HCT116 (cell line): ENCODE results near the gene PCYT1B. TPM values are rescaled to one million over a fixed set of nuclear protein-coding genes. Genes with fewer than 3 reads are reported as not detected.

ENCODE experiments used
- ATAC-seq: fragments of 200-7000 bp; cut with Tn5 transposase; 2 replicates; pipeline ENCODE4 v1.9.1; 2020; ENCODE audit warnings: mild to moderate bottlenecking, moderate library complexity
- BruUV-seq: library from RNA; stranded (reverse); fragments of 400-500 nt; replicated peaks from 2 replicates; lab custom pipeline; 2021; lab: Mats Ljungman, UMichigan
- CTCF ChIA-PET: fragments of 300-600 bp; sonication (Branson Sonifier 250); formaldehyde crosslinking; loops from one replicate; lab custom pipeline; 2021; ENCODE audit warnings: antibody characterized with exemption; lab: Charles Lee
- POLR2A ChIA-PET: fragments of 300-600, 350-600 bp; sonication (Branson Sonifier 250); formaldehyde crosslinking; loops from one replicate; lab custom pipeline; 2021; ENCODE audit warnings: antibody characterized with exemption; lab: Charles Lee
- RAD21 ChIA-PET, 2 experiments: fragments of 300-600 bp; sonication (Branson Sonifier 250); formaldehyde crosslinking; loops; one replicate each; lab custom pipeline; 2023; ENCODE audit warnings: low total read pairs in 2 of 2; ENCODE audit not compliant: uncharacterized antibody in 2 of 2, unreplicated experiment in 2 of 2, low non-redundant PET in 1 of 2; lab: Charles Lee
- DNase-seq: peaks from one replicate; pipeline ENCODE4 v3.0.0-alpha.2; 2010; ENCODE audit warnings: low read depth, low spot score
- H2AFZ ChIP-seq: fragments of 200-600 bp; shearing (Covaris generic), sonication (generic); 2 replicates; pipeline ENCODE4 v1.6.1; 2017; ENCODE audit warnings: low read depth, mixed run types, mixed read lengths, antibody characterized with exemption, low read length; ENCODE audit not compliant: poor library complexity, severe bottlenecking
- H3K27ac ChIP-seq: 2 replicates; pipeline ENCODE4 v1.5.1; 2012; ENCODE audit warnings: low read depth, low read length
- H3K27me3 ChIP-seq: fragments of 200-600 bp; sonication (generic); 2 replicates; pipeline ENCODE4 v1.6.1; 2016; ENCODE audit warnings: mixed run types, low read length, mixed read lengths; ENCODE audit not compliant: insufficient read depth
- H3K36me3 ChIP-seq, 2 experiments: fragments of 200-500 bp in 1 of 2; fragments of 200-600 bp in 1 of 2; sonication (Bioruptor generic) in 1 of 2; sonication (generic) in 1 of 2; 2 replicates each; pipeline versions ENCODE4 v1.5.1 to v1.6.1; 2014 to 2016; ENCODE audit warnings: low read length in 2 of 2, inconsistent platforms in 1 of 2, mixed read lengths in 1 of 2, mixed run types in 1 of 2; ENCODE audit not compliant: insufficient read depth in 2 of 2, control insufficient read depth in 1 of 2
- H3K4me1 ChIP-seq, 2 experiments: fragments of 200-600 bp in 1 of 2; sonication (generic) in 1 of 2; 2 replicates each; pipeline versions ENCODE4 v1.5.1 to v1.6.1; 2012 to 2017; ENCODE audit warnings: low read length in 2 of 2, inconsistent platforms in 1 of 2, mild to moderate bottlenecking in 1 of 2, mixed read lengths in 1 of 2, mixed run types in 1 of 2, moderate library complexity in 1 of 2; ENCODE audit not compliant: insufficient read depth in 2 of 2, control insufficient read depth in 1 of 2
- H3K4me2 ChIP-seq: fragments of 200-600 bp; sonication (generic); 2 replicates; pipeline ENCODE4 v1.6.1; 2017; ENCODE audit warnings: mixed run types, low read length, mixed read lengths
- H3K4me3 ChIP-seq, 2 experiments: fragments of 200-600 bp in 1 of 2; sonication (generic) in 1 of 2; replicated peaks in 1 of 2; 2 replicates each; pipeline ENCODE4 v1.5.1; 2011 to 2016; ENCODE audit warnings: low read length in 2 of 2, control low read depth in 1 of 2, low read depth in 1 of 2, mild to moderate bottlenecking in 1 of 2, mixed read lengths in 1 of 2, mixed run types in 1 of 2
- H3K79me2 ChIP-seq: fragments of 200-600 bp; sonication (generic); 2 replicates; pipeline ENCODE4 v1.6.1; 2017; ENCODE audit warnings: mild to moderate bottlenecking, mixed run types, low read length, moderate library complexity, mixed read lengths; ENCODE audit not compliant: insufficient read depth
- H3K9ac ChIP-seq: fragments of 200-600 bp; sonication (generic); 2 replicates; pipeline ENCODE4 v1.6.1; 2016; ENCODE audit warnings: low read length, mixed read lengths
- H3K9me2 ChIP-seq: fragments of 200-600 bp; sonication (generic), shearing (Covaris generic); 2 replicates; pipeline ENCODE4 v1.6.1; 2017; ENCODE audit warnings: mixed run types, mild to moderate bottlenecking, moderate library complexity; ENCODE audit not compliant: insufficient read depth
- H3K9me3 ChIP-seq, 2 experiments: fragments of 200-500 bp in 1 of 2; fragments of 200-600 bp in 1 of 2; sonication (Bioruptor generic) in 1 of 2; sonication (generic) in 1 of 2; 2 replicates each; pipeline ENCODE4 v1.6.1; 2014 to 2017; ENCODE audit warnings: low read length in 2 of 2, mixed read lengths in 2 of 2, inconsistent platforms in 1 of 2, low read depth in 1 of 2, mild to moderate bottlenecking in 1 of 2, mixed run types in 1 of 2, moderate library complexity in 1 of 2; ENCODE audit not compliant: control insufficient read depth in 1 of 2, insufficient read depth in 1 of 2
- H4K20me1 ChIP-seq: fragments of 200-600 bp; sonication (generic), shearing (Covaris generic); 2 replicates; pipeline ENCODE4 v1.6.1; 2017; ENCODE audit warnings: mixed run types, mild to moderate bottlenecking, moderate library complexity; ENCODE audit not compliant: insufficient read depth
- CBX3 ChIP-seq: IDR thresholded peaks from 2 replicates; pipeline ENCODE4 v1.6.1; 2012; ENCODE audit warnings: low read depth
- CEBPB ChIP-seq: IDR thresholded peaks from 2 replicates; pipeline ENCODE4 v1.6.1; 2012; ENCODE audit warnings: low read depth
- ELF1 ChIP-seq: IDR thresholded peaks from 2 replicates; pipeline ENCODE4 v1.6.1; 2012; ENCODE audit warnings: low read depth, borderline replicate concordance
- EZH2phosphoT487 ChIP-seq: fragments of 200-600 bp; IDR thresholded peaks from 2 replicates; pipeline ENCODE4 v1.6.1; 2018; ENCODE audit warnings: antibody characterized with exemption, borderline replicate concordance
- FOSL1 ChIP-seq: IDR thresholded peaks from 2 replicates; pipeline ENCODE4 v1.6.1; 2012; ENCODE audit warnings: low read depth
- JUND ChIP-seq: IDR thresholded peaks from 2 replicates; pipeline ENCODE4 v1.6.1; 2012
- POLR2AphosphoS5 ChIP-seq: IDR thresholded peaks from 2 replicates; pipeline ENCODE4 v1.6.1; 2011; ENCODE audit warnings: mild to moderate bottlenecking, low read depth, low read length, moderate library complexity
- RAD21 ChIP-seq: IDR thresholded peaks from 2 replicates; pipeline ENCODE4 v1.6.1; 2012; ENCODE audit warnings: low read depth, mild to moderate bottlenecking
- SIN3A ChIP-seq: IDR thresholded peaks from 2 replicates; pipeline ENCODE4 v1.6.1; 2012; ENCODE audit warnings: low read depth
- SRF ChIP-seq: IDR thresholded peaks from 2 replicates; pipeline ENCODE4 v1.6.1; 2012; ENCODE audit warnings: low read depth
- TCF7L2 ChIP-seq: IDR thresholded peaks from 2 replicates; pipeline ENCODE4 v1.7.0; 2011; ENCODE audit warnings: borderline replicate concordance, inconsistent platforms; ENCODE audit not compliant: insufficient read depth, insufficient read length; ENCODE audit errors: extremely low read depth
- YY1 ChIP-seq: IDR thresholded peaks from 2 replicates; pipeline ENCODE4 v1.6.1; 2011; ENCODE audit warnings: low read length, low read depth, moderate library complexity, mild to moderate bottlenecking; ENCODE audit not compliant: insufficient replicate concordance; ENCODE audit errors: extremely low read depth
- ZFX ChIP-seq: fragments of 450-650 bp; IDR thresholded peaks from 2 replicates; pipeline ENCODE4 v1.6.1; 2017
- intact Hi-C: fragments of 100-400 bp; cut with micrococcal nuclease; formaldehyde crosslinking; loops from 2 replicates; pipeline ENCODE4 v1.10.0; 2022
- total RNA-seq: library from RNA; stranded (reverse); gene quantifications from one replicate; pipeline ENCODE4 v1.2.1, GENCODE V29; 2021; ENCODE audit not compliant: unreplicated experiment
- TF ChIP-seq, protein P1 (sequence below): IDR thresholded peaks from 2 replicates; pipeline ENCODE4 v1.6.1; 2012
- TF ChIP-seq, protein P2 (sequence below): IDR thresholded peaks from 2 replicates; pipeline ENCODE4 v1.6.1; 2011; ENCODE audit warnings: mild to moderate bottlenecking, low read length, moderate library complexity; ENCODE audit not compliant: insufficient replicate concordance; ENCODE audit errors: extremely low read depth
- TF ChIP-seq, protein P3 (sequence below): IDR thresholded peaks from 2 replicates; pipeline ENCODE4 v1.6.1; 2012
- TF ChIP-seq, protein P4 (sequence below), 3 experiments: fragments of 200-600 bp in 1 of 3; sonication (generic) in 1 of 3; IDR thresholded peaks in 2 of 3; conservative IDR thresholded peaks in 1 of 3; 2 replicates each; pipeline ENCODE4 v1.5.1; 2012 to 2017; ENCODE audit warnings: low read depth in 2 of 3, low read length in 2 of 3, antibody characterized with exemption in 1 of 3, borderline replicate concordance in 1 of 3, control low read depth in 1 of 3, mild to moderate bottlenecking in 1 of 3, mixed read lengths in 1 of 3, mixed run types in 1 of 3, moderate library complexity in 1 of 3; ENCODE audit not compliant: insufficient read depth in 1 of 3

Gene PCYT1B
- total RNA-seq, 1 experiment from 2014 or later: not detected

DNA sequence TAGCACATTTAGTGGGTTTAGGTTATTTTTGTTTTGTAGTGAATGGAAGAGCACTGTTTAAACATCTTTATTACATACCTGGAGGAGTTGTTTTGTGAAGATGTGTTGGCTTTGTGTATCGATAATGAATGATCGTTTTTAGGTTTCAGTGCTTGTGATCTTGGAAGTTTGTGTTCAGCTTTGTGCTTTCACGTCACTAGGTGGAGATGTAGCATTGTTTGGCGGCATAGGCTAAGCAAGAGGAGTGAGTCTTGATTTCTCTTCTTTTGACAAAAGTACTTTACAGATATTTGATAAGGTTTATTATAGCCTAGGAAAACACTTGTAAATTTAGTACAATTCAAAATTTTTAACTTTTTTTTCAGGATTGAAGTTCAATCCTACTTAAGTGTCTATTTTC, 131.7 kb downstream of the PCYT1B start:
- Histone ChIP-seq H3K9me2 (no peaks in the 10 kb centered on the region), H3K27me3 (no peaks in the 10 kb centered on the region), H3K9me3 (no peaks in the 10 kb centered on the region), H3K36me3 (no peaks in the 10 kb centered on the region; a peak in 1 of 4 replicates), H3K4me2 (no peak overlapping the region), H3K4me1 (no peaks in the 10 kb centered on the region), H3K4me3 (no peak overlapping the region), H3K9ac (no peak overlapping the region), H4K20me1 (no peaks in the 10 kb centered on the region; the same call in 1 of the 2 replicates), H3K27ac (no peak overlapping the region), H2AFZ (no peak overlapping the region), H3K79me2 (no peaks in the 10 kb centered on the region)
- no peak for ATAC-seq
- TF ChIP-seq CEBPB: no peak
- TF ChIP-seq RAD21: peak; percentile 16; the same call in 1 of the 2 replicates
- intact Hi-C loops: loop anchor here (10.0 kb wide), 1 partner anchor 629 kb away; no protein-coding TSS in a partner anchor
- no TSS peak for BruUV-seq
- CTCF ChIA-PET: no interaction called here
- DNase-seq: no peak
- RAD21 ChIA-PET: no interaction called here
- POLR2A ChIA-PET: no interaction called here

DNA sequence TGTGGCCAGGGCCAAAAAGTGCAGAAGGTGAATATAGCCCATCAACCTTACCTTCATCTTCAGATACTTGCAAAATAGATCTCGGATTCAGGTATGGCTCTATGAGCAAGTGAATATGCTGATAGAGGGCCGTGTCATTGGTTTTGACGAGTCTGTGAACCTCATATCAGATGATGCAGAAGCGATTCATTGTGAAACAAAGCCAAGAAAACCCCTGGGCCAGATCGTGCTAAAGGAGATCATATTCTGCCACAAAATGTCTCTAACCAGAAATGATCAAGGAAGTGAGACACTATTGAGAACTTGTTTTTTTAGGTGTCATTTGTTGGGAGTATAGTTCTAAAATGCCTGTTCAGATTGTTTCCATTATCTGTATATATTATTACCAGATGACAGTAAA, 133.7 kb downstream of the PCYT1B start:
- ChIA-PET CTCF (no interaction called here), RAD21 (no interaction called here), POLR2A (no interaction called here)
- Histone ChIP-seq H3K9me3 (no peaks in the 10 kb centered on the region), H2AFZ (no peak overlapping the region), H3K9ac (no peak overlapping the region), H3K4me2 (no peak overlapping the region), H3K27ac (no peak overlapping the region), H3K9me2 (no peaks in the 10 kb centered on the region), H3K36me3 (no peaks in the 10 kb centered on the region), H3K4me3 (no peak overlapping the region), H3K4me1 (no peaks in the 10 kb centered on the region), H4K20me1 (no peaks in the 10 kb centered on the region; the same call in 1 of the 2 replicates), H3K79me2 (no peaks in the 10 kb centered on the region), H3K27me3 (no peaks in the 10 kb centered on the region)
- intact Hi-C loops: loop anchor here (10.0 kb wide), 1 partner anchor 631 kb away; no protein-coding TSS in a partner anchor
- BruUV-seq: no TSS peak
- no peak for ATAC-seq
- TF ChIP-seq, protein P1, sequence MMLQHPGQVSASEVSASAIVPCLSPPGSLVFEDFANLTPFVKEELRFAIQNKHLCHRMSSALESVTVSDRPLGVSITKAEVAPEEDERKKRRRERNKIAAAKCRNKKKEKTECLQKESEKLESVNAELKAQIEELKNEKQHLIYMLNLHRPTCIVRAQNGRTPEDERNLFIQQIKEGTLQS: no peak
- TF ChIP-seq CBX3 (no peak), SRF (no peak), ELF1 (no peak), RAD21 (no peak), SIN3A (no peak), JUND (no peak), ZFX (no peak), POLR2AphosphoS5 (no peak), EZH2phosphoT487 (no peak), YY1 (no peak), TCF7L2 (no peak), FOSL1 (no peak)
- TF ChIP-seq, protein P2, sequence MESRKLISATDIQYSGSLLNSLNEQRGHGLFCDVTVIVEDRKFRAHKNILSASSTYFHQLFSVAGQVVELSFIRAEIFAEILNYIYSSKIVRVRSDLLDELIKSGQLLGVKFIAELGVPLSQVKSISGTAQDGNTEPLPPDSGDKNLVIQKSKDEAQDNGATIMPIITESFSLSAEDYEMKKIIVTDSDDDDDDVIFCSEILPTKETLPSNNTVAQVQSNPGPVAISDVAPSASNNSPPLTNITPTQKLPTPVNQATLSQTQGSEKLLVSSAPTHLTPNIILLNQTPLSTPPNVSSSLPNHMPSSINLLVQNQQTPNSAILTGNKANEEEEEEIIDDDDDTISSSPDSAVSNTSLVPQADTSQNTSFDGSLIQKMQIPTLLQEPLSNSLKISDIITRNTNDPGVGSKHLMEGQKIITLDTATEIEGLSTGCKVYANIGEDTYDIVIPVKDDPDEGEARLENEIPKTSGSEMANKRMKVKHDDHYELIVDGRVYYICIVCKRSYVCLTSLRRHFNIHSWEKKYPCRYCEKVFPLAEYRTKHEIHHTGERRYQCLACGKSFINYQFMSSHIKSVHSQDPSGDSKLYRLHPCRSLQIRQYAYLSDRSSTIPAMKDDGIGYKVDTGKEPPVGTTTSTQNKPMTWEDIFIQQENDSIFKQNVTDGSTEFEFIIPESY: no peak
- TF ChIP-seq, protein P3, sequence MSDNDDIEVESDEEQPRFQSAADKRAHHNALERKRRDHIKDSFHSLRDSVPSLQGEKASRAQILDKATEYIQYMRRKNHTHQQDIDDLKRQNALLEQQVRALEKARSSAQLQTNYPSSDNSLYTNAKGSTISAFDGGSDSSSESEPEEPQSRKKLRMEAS: no peak
- TF ChIP-seq, protein P4, sequence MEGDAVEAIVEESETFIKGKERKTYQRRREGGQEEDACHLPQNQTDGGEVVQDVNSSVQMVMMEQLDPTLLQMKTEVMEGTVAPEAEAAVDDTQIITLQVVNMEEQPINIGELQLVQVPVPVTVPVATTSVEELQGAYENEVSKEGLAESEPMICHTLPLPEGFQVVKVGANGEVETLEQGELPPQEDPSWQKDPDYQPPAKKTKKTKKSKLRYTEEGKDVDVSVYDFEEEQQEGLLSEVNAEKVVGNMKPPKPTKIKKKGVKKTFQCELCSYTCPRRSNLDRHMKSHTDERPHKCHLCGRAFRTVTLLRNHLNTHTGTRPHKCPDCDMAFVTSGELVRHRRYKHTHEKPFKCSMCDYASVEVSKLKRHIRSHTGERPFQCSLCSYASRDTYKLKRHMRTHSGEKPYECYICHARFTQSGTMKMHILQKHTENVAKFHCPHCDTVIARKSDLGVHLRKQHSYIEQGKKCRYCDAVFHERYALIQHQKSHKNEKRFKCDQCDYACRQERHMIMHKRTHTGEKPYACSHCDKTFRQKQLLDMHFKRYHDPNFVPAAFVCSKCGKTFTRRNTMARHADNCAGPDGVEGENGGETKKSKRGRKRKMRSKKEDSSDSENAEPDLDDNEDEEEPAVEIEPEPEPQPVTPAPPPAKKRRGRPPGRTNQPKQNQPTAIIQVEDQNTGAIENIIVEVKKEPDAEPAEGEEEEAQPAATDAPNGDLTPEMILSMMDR (IDR thresholded peaks at IDR 0.05 in 2 of 3, conservative IDR thresholded peaks at IDR 0.05 in 1 of 3; ENCODE audit: borderline replicate concordance in 1 of 3, insufficient read depth in 1 of 3, low read depth in 2 of 3, low read length in 2 of 3): no peak
- no peak for DNase-seq
